Fibroblast of lung (primary cell): ENCODE measurements around the gene MON1B. TPM values are rescaled to one million over a fixed set of nuclear protein-coding genes. Genes with fewer than 3 reads are reported as not detected.

Experiments
- DNase-seq, 2 donors: peaks; one replicate each; pipeline versions ENCODE4 v3.0.0 to v3.0.0-alpha.2; 2010; ENCODE audit warnings: low read depth in 2 of 2
- H2AFZ ChIP-seq: 2 replicates; pipeline ENCODE4 v1.5.1; 2012; ENCODE audit warnings: low read length, control low read depth, inconsistent platforms
- H3K27ac ChIP-seq: 2 replicates; pipeline ENCODE4 v1.5.1; 2011; ENCODE audit warnings: low read length, control low read depth; ENCODE audit not compliant: insufficient read depth
- H3K27me3 ChIP-seq: 2 replicates; pipeline ENCODE4 v1.5.1; 2011; ENCODE audit warnings: mild to moderate bottlenecking, low read length; ENCODE audit not compliant: control insufficient read depth, insufficient read depth
- H3K36me3 ChIP-seq: 2 replicates; pipeline ENCODE4 v1.5.1; 2011; ENCODE audit warnings: low read length; ENCODE audit not compliant: control insufficient read depth, insufficient read depth
- H3K4me1 ChIP-seq: 2 replicates; pipeline ENCODE4 v1.5.1; 2011; ENCODE audit warnings: low read length; ENCODE audit not compliant: control insufficient read depth, insufficient read depth; ENCODE audit errors: extremely low read depth
- H3K4me2 ChIP-seq: 2 replicates; pipeline ENCODE4 v1.5.1; 2011; ENCODE audit warnings: low read length, control low read depth; ENCODE audit not compliant: insufficient read depth; ENCODE audit errors: extremely low read depth
- H3K4me3 ChIP-seq, 4 experiments: fragments of 200-600 bp in 1 of 4; sonication (generic) in 1 of 4; replicated peaks in 1 of 4; 2 replicates each; pipeline ENCODE4 v1.5.1; 2011 to 2016; ENCODE audit warnings: low read length in 4 of 4, low read depth in 3 of 4, mild to moderate bottlenecking in 3 of 4, control low read depth in 2 of 4, inconsistent platforms in 1 of 4, mixed read lengths in 1 of 4; ENCODE audit not compliant: insufficient read depth in 1 of 4; ENCODE audit errors: control extremely low read depth in 1 of 4
- H3K79me2 ChIP-seq: 2 replicates; pipeline ENCODE4 v1.5.1; 2012; ENCODE audit warnings: mild to moderate bottlenecking, low read length, inconsistent platforms; ENCODE audit not compliant: control insufficient read depth, insufficient read depth
- H3K9ac ChIP-seq: 2 replicates; pipeline ENCODE4 v1.5.1; 2011; ENCODE audit warnings: mild to moderate bottlenecking, low read length, control low read depth; ENCODE audit not compliant: insufficient read depth
- H3K9me3 ChIP-seq: 2 replicates; pipeline ENCODE4 v1.5.1; 2012; ENCODE audit warnings: low read depth, low read length; ENCODE audit not compliant: control insufficient read depth, insufficient read depth
- H4K20me1 ChIP-seq: 2 replicates; pipeline ENCODE4 v1.5.1; 2011; ENCODE audit warnings: low read length; ENCODE audit not compliant: control insufficient read depth, insufficient read depth; ENCODE audit errors: extremely low read depth
- CTCF ChIP-seq, 2 donors: IDR thresholded peaks in 1 of 2; conservative IDR thresholded peaks in 1 of 2; 1 replicate in 1 of 2; 2 replicates in 1 of 2; pipeline ENCODE4 v1.5.1; 2011 to 2012; ENCODE audit warnings: low read length in 2 of 2, control low read depth in 1 of 2, inconsistent platforms in 1 of 2, low read depth in 1 of 2, mild to moderate bottlenecking in 1 of 2
- EZH2 ChIP-seq: IDR thresholded peaks from 2 replicates; pipeline ENCODE4 v1.5.1; 2012; ENCODE audit warnings: low read length, control low read depth, mild to moderate bottlenecking; ENCODE audit errors: missing control alignments
- polyA plus RNA-seq, 2 donors: library from polyadenylated mRNA; depleted of rRNA in 1 of 2; stranded (reverse) in 1 of 2; unstranded in 1 of 2; fragments of >200 nt; gene quantifications; 2 replicates each; pipeline ENCODE4 v1.2.1, GENCODE V29; 2011 to 2012; ENCODE audit warnings: missing spikeins in 1 of 2
- total RNA-seq: library from RNA; depleted of rRNA; stranded (reverse); fragments of >200 nt; gene quantifications from 2 replicates; pipeline ENCODE4 v1.2.1, GENCODE V29; 2014

MON1B gene
- total and polyA plus RNA-seq, 2 donors (not counting 1 experiment from before 2014, with no cell fraction given), result 7.3 to 12.7 TPM

- Histone ChIP-seq H3K27ac (peak overlapping the region; percentile 94), H3K9ac (peak overlapping the region; percentile 86), H3K9me3 (no peaks in the 10 kb centered on the region), H3K36me3 (peaks cover 11% of the 10 kb centered on the region), H3K4me1 (peaks cover 3% of the 10 kb centered on the region), H3K27me3 (no peaks in the 10 kb centered on the region), H3K4me2 (peak overlapping the region; percentile 95), H4K20me1 (no peaks in the 10 kb centered on the region), H3K79me2 (peaks cover 20% of the 10 kb centered on the region), H3K4me3 (peak overlapping the region; percentile 58 to 98 (median 82)), H2AFZ (peak overlapping the region; percentile 75)
- TF ChIP-seq EZH2 (no peak), CTCF (conservative IDR thresholded peaks at IDR 0.05 in 1 of 2, IDR thresholded peaks at IDR 0.05 in 1 of 2; ENCODE audit: low read depth in 1 of 2, low read length in 2 of 2) (no peak)
- DNase-seq, result peak in 1 of 2 donors; percentile 20
Observed at GRCh38 chr16:77191259-77191969, 424 bp downstream of the MON1B start.

GRCh38 chr16:77193377-77193776 lies 2.4 kb downstream of the MON1B start:
- no peak overlapping the region for H3K9ac ChIP-seq
- TF ChIP-seq EZH2, result no peak
- TF ChIP-seq CTCF (conservative IDR thresholded peaks at IDR 0.05 in 1 of 2, IDR thresholded peaks at IDR 0.05 in 1 of 2; ENCODE audit: low read depth in 1 of 2, low read length in 2 of 2), result no peak
- no peaks in the 10 kb centered on the region for H4K20me1 ChIP-seq
- H3K27me3 ChIP-seq, result no peaks in the 10 kb centered on the region
- no peak overlapping the region for H3K27ac ChIP-seq
- H3K79me2 ChIP-seq, result peaks cover 20% of the 10 kb centered on the region
- no peaks in the 10 kb centered on the region for H3K9me3 ChIP-seq
- DNase-seq, result no peak
- H2AFZ ChIP-seq, result no peak overlapping the region
- no peak overlapping the region for H3K4me2 ChIP-seq
- peaks cover 17% of the 10 kb centered on the region for H3K36me3 ChIP-seq
- H3K4me1 ChIP-seq, result peaks cover 3% of the 10 kb centered on the region
- no peak overlapping the region for H3K4me3 ChIP-seq

DNA sequence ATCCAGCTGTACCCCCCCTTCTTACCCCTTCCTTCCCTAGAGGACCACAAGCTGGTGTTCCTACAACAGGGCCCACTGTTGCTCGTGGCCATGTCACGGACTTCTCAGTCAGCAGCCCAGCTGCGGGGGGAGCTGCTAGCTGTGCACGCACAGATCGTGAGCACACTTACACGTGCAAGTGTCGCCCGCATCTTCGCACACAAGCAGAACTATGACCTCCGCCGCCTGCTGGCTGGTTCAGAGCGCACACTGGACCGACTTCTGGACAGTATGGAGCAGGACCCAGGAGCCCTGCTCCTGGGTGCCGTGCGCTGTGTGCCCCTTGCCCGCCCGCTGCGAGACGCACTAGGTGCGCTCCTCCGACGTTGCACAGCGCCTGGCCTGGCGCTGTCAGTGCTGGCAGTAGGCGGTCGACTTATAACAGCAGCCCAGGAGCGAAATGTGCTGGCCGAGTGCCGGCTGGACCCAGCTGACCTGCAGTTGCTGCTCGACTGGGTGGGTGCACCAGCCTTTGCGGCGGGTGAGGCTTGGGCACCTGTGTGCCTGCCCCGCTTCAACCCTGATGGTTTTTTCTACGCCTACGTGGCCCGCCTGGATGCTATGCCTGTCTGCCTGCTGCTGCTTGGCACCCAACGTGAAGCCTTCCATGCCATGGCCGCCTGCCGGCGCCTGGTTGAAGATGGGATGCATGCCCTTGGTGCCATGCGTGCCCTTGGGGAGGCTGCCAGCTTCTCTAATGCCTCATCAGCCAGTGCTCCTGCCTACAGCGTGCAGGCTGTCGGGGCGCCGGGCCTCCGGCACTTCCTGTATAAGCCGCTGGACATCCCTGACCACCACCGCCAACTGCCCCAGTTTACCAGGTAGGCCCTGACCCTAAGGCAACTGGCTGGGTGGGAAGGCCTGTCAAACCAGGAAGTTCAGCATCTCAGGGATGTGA lies 3.6 kb downstream of the MON1B start:
- H3K79me2 ChIP-seq, result peaks cover 20% of the 10 kb centered on the region
- H3K27ac ChIP-seq, result no peak overlapping the region
- peaks cover 17% of the 10 kb centered on the region for H3K36me3 ChIP-seq
- H2AFZ ChIP-seq, result no peak overlapping the region
- TF ChIP-seq EZH2 (no peak), CTCF (conservative IDR thresholded peaks at IDR 0.05 in 1 of 2, IDR thresholded peaks at IDR 0.05 in 1 of 2; ENCODE audit: low read depth in 1 of 2, low read length in 2 of 2) (no peak)
- H3K4me1 ChIP-seq, result peaks cover 3% of the 10 kb centered on the region
- no peaks in the 10 kb centered on the region for H3K9me3 ChIP-seq
- no peak overlapping the region for H3K4me3 ChIP-seq
- H3K9ac ChIP-seq, result no peak overlapping the region
- DNase-seq, result no peak
- H3K4me2 ChIP-seq, result no peak overlapping the region
- no peaks in the 10 kb centered on the region for H4K20me1 ChIP-seq
- no peaks in the 10 kb centered on the region for H3K27me3 ChIP-seq
